HG03045 (cell line): Measurements from ENCODE around the gene LRMDA.

Source experiments
- ATAC-seq: cut with Tn5 transposase; IDR thresholded peaks from one replicate; pipeline ENCODE4 v1.9.1; 2021; ENCODE audit warnings: mild to moderate bottlenecking, moderate library complexity; ENCODE audit not compliant: unreplicated experiment

The LRMDA gene

DNA sequence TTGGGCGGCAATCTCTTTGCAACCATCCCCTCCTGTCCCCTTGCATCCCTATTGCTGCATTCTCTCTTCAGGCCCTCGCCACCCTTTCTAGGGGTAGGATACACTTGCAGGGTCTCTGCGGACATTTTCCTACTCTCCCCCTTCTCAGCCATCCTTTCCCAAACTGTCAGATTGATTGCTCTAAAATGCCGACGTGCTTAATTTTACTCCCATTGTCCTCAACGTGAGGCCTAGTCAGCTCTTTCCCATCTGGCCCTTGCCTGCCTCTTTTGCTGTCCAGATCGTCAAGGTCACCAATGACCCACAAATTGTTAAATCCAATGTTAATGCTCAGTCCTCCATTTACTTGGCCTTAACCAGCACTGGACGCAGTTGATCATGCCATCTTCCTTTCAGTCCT is 12.7 kb upstream of the LRMDA start:
- ATAC-seq = no peak

GRCh38 chr10:75422913-75423312 is 8.5 kb upstream of the LRMDA start:
- no peak for ATAC-seq

GRCh38 chr10:75424571-75424970 is 6.9 kb upstream of the LRMDA start:
- no peak for ATAC-seq

GRCh38 chr10:75425291-75426079 is 5.9 kb upstream of the LRMDA start:
- no peak for ATAC-seq

DNA sequence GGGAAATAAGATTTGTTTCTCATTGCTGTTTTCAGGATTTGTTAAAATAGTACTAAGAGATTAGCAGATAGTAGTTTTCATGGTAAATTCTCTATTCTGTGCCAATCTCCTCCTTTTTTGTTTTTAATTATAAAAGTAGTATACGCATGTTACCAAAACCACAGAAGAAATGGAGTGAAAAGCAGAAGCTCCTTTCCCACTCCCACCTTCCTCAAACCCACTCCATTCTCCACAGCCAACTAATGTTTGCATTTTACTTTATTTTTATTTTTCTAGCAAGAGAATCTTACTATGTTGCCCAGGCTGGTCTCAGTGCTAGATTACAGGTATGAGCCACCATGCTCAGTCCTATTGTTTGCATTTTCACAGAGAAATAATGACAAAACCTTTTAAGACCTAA is 4.5 kb upstream of the LRMDA start:
- ATAC-seq = no peak

- no peak for ATAC-seq
Measured at GRCh38 chr10:75427951-75428350, 3.5 kb upstream of the LRMDA start.

DNA sequence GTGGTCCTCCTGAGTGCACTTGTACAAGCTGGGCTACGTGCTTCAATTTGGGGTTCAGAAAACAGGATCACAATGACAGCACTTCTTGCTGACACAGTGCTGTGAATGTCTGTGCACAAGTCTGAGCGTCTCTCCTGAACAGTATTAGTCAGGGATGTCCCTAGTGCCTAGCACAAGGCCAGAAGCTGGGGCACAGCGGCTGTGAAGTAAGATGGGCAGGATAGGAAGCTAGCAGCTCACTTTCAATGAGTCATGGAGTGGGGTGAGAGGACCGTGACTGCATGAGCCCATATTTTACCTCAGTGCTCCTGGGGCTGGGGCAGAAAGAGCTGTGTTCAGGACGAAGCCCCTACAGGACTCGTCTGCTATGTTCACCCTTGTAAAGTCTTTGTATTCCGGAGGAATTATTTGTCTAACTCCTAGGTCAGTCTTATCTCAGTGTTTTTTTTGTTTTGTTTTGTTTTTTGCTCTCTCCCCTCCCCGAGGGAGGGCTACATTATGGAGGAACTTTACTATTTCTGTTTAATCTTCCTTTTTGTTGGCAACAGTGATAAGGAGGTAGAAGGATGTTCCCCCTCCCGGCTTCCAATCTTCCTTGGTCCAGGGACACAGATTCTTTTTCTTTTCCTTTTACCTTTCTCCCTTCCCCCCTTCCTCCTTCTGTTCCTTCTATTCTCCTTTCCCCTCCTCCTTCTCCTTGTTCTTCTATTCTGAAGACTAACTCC is 2.8 kb upstream of the LRMDA start:
- ATAC-seq = no peak

GRCh38 chr10:75429159-75429827 is 2.1 kb upstream of the LRMDA start:
- ATAC-seq = no peak

- no peak for ATAC-seq
Measured at GRCh38 chr10:75430000-75430763, 1.2 kb upstream of the LRMDA start.

- no peak for ATAC-seq
Measured at GRCh38 chr10:75432176-75432575, 752 bp downstream of the LRMDA start.

DNA sequence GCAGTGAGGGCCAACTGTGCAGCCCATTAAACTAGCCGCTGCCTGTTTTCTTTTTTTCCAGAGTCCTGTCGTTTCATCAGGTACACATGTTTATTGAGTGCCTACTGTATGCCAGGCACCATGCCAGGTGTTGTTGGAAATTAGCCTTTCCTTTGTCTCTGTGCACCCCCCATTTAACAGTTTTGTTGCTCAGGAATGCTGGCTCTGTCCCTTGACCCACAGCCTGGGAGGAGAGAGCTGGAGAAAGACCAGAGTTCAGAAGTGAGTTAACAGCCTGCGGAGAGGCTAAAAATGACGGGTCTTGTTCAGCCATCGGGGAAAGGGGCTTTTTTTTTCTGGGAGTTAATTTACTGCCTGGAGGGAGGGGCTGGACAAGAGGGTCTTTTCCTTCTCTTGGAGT is 1.3 kb downstream of the LRMDA start:
- ATAC-seq = no peak

DNA sequence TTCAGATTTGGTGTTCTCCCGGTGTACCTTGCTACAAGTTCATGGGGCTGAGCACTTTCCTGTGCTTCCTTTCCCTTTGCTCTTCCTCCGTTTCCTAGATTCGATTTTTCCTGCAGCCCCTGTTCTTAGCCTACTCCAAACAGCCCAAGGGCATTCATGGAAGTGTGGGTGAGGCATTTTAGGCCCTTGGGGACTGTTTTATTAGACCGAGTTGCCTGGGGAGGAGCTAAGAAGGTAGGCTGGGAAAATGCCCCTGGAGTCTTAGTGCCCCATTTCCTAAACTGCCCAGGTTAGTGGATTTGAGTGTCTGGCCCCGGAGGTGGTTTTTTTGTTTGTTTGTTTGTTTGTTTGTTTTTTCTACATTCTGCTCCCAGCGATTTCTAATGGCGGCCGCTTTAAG is 1.8 kb downstream of the LRMDA start:
- no peak for ATAC-seq

- ATAC-seq = no peak
Measured at GRCh38 chr10:75434291-75434690, 2.9 kb downstream of the LRMDA start.

DNA sequence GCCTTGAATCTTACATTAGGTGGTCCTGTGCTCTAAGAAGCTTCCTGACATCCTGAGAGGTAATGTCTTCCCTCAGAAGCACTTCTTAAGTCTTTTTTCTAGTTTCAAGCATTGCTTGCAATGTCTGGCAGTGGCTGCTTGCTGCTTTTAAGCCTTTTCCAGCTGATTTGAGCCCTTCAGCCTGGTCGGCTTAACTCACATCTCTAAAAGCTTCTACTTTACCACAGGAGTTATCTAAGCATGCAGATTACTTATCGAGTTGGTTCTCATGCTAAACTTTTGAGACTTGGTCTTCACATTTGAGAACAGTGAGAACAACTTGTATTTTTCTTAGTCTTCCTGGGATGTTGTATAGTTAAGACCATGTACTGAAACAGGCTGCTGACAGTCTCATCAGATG is 3.9 kb downstream of the LRMDA start:
- ATAC-seq = no peak

GRCh38 chr10:75436896-75437295 is 5.5 kb downstream of the LRMDA start:
- no peak for ATAC-seq

GRCh38 chr10:75437693-75438092 is 6.3 kb downstream of the LRMDA start:
- no peak for ATAC-seq

- no peak for ATAC-seq
Measured at GRCh38 chr10:75438275-75438674, 6.9 kb downstream of the LRMDA start.

DNA sequence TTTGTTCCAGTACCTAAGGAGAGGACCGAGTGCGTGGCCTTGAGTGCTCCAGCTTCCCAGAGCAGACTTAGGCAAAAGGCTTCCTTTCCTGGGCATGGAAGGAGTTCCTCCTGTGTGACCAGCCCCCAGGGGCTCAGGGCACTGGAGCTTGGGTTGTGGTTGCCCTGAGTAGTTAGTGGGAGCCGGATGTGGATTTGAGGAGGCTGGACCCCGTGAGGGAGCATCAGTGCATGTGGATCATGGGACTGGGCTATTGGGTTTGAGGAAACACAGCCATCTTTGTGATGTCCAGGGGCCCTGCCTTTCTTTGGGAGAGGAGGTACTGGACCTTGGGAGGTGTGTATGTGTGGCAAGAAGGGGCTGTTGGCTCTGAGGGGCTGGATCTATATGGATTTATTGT is 8.4 kb downstream of the LRMDA start:
- no peak for ATAC-seq

DNA sequence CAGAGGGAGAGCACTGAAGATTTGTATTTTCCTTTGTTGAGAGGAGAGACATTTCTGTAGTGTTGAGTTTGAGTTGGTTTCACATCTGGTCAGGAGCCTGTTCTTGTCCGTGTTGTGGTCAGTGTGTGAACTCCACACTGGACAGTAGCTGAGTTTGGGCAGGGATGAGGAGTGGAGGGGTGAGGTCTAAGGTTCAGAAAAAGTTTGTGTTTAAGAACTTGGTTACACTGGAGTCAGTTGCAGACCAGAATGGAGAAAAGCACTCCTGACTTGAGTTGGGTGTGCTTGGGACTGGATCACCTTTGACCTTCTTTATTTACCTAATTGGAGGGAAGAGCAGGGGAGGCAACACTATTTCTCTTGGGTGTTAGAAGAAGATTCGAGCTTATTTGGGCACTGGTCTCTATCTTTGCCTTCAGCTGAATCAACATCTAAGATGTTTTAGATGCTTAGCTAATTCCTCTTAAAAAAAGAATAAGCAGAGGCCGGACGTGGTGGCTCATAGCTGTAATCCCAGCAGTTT is 8.9 kb downstream of the LRMDA start:
- ATAC-seq = no peak

- no peak for ATAC-seq
Measured at GRCh38 chr10:75441196-75441595, 9.8 kb downstream of the LRMDA start.

DNA sequence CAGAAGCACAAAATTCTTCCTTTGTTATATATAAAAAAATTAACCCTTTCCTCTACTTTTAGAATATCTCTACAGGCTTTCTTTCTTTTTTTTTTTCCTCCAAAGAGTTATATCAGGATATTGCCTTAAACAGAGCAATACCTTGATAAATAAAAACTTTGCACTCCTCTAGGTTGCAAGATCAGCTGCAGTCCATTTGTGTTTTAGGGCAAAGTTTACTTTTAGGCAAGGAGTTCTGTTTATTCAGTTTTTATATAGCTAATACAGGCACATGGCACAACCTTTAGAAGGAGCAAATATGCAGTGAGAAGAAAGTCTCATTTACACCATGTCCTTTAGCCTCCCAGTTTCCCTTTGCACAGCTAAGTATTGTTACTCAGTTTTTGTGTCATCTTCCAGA is 10.3 kb downstream of the LRMDA start:
- ATAC-seq = no peak
